ENCODE measurements around the gene HLA-DQB1.
"Not testable (repeated sequence)": the region's sequence is repeated elsewhere in the genome, so short reads cannot be mapped to it uniquely, and the experiment has no call there.

HLA-DQB1 gene

GRCh38 chr6:32659856-32660595 is 6.4 kb downstream of the HLA-DQB1 start:
- DNase-seq = no peak

- DNase-seq = no peak
Observed at GRCh38 chr6:32658268-32658897, 8.1 kb downstream of the HLA-DQB1 start.

GRCh38 chr6:32657819-32658218 is 8.6 kb downstream of the HLA-DQB1 start:
- DNase-seq = not testable (repeated sequence)

GRCh38 chr6:32657329-32657728 is 9.1 kb downstream of the HLA-DQB1 start:
- DNase-seq = not testable (repeated sequence)

GRCh38 chr6:32655203-32655710 is 11.2 kb downstream of the HLA-DQB1 start:
- DNase-seq = no peak

GRCh38 chr6:32645047-32645703 is 21.3 kb downstream of the HLA-DQB1 start:
- DNase-seq = no peak

- no peak for DNase-seq
Observed at GRCh38 chr6:32643904-32644303, 22.6 kb downstream of the HLA-DQB1 start.

- DNase-seq = no peak
Observed at GRCh38 chr6:32642720-32643106, 23.7 kb downstream of the HLA-DQB1 start.

GRCh38 chr6:32641785-32642719 is 24.4 kb downstream of the HLA-DQB1 start:
- not testable (repeated sequence) for DNase-seq

- DNase-seq = no peak
Observed at GRCh38 chr6:32641122-32641521, 25.3 kb downstream of the HLA-DQB1 start.

- no peak for DNase-seq
Observed at GRCh38 chr6:32639440-32640394, 26.7 kb downstream of the HLA-DQB1 start.

- no peak for DNase-seq
Observed at GRCh38 chr6:32638532-32639219, 27.8 kb downstream of the HLA-DQB1 start.

GRCh38 chr6:32637883-32638282 is 28.6 kb downstream of the HLA-DQB1 start:
- no peak for DNase-seq

GRCh38 chr6:32637219-32637880 is 29.1 kb downstream of the HLA-DQB1 start, which contains the start of gene HLA-DQA1:
Gene HLA-DQA1 (plus strand): TSS chr6:32637406. CDS start chr6:32637459, 53 bp downstream.
- no peak for DNase-seq

- DNase-seq = no peak
Observed at GRCh38 chr6:32635526-32636123, 30.8 kb downstream of the HLA-DQB1 start.

- not testable (repeated sequence) for DNase-seq
Observed at GRCh38 chr6:32629793-32630192, 36.7 kb downstream of the HLA-DQB1 start.

GRCh38 chr6:32627831-32628230 is 38.6 kb downstream of the HLA-DQB1 start:
- DNase-seq = no peak

- DNase-seq = no peak
Observed at GRCh38 chr6:32627249-32627648, 39.2 kb downstream of the HLA-DQB1 start.

GRCh38 chr6:32625137-32625536 is 41.3 kb downstream of the HLA-DQB1 start:
- DNase-seq = no peak

- no peak for DNase-seq
Observed at GRCh38 chr6:32624565-32624964, 41.9 kb downstream of the HLA-DQB1 start.
